A673 (cell line): ENCODE results near the gene METTL26.

ENCODE experiments used
- EZH2 ChIP-seq: fragments of 200-600 bp; sonication (generic); IDR thresholded peaks from 2 replicates; pipeline ENCODE4 v1.6.1; 2017; ENCODE audit warnings: borderline replicate concordance, low read depth, mild to moderate bottlenecking, mixed read lengths, antibody characterized with exemption, low read length; ENCODE audit not compliant: poor library complexity, severe bottlenecking
- TF ChIP-seq, protein P1 (sequence below): fragments of 300-800, 200-600 bp; sonication (generic); conservative IDR thresholded peaks from 2 replicates; pipeline ENCODE4 v1.5.1; 2017; ENCODE audit warnings: low read depth, mild to moderate bottlenecking, antibody characterized with exemption, low read length, moderate library complexity, mixed read lengths

DNA sequence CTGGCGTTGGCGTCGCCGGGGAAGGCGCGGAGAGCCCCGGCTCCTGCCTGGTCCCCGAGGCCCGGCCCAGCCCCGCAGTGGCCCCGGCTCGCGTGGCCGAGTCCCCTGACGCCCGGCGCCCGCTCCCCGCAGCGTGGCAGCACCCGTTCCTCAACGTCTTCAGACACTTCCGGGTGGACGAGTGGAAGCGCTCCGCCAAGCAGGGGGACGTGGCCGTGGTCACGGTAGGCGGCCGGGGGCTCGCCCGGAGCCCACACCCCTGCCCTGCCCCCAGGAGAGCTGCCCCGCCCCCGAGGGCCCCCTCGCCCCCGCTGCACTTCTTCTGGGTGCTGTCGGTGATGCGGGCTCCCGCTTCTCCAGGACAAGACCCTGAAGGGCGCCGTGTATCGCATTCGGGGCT, 13.5 kb upstream of the METTL26 start:
- TF ChIP-seq, protein P1, sequence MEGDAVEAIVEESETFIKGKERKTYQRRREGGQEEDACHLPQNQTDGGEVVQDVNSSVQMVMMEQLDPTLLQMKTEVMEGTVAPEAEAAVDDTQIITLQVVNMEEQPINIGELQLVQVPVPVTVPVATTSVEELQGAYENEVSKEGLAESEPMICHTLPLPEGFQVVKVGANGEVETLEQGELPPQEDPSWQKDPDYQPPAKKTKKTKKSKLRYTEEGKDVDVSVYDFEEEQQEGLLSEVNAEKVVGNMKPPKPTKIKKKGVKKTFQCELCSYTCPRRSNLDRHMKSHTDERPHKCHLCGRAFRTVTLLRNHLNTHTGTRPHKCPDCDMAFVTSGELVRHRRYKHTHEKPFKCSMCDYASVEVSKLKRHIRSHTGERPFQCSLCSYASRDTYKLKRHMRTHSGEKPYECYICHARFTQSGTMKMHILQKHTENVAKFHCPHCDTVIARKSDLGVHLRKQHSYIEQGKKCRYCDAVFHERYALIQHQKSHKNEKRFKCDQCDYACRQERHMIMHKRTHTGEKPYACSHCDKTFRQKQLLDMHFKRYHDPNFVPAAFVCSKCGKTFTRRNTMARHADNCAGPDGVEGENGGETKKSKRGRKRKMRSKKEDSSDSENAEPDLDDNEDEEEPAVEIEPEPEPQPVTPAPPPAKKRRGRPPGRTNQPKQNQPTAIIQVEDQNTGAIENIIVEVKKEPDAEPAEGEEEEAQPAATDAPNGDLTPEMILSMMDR: no peak
- TF ChIP-seq EZH2: no peak
